NCI-H146 (cell line): ENCODE data around the gene FBXO5.
A peak's percentile ranks its signal among the peaks of the same experiment; 100 is the strongest.
"Not testable (repeated sequence)": the region's sequence is repeated elsewhere in the genome, so short reads cannot be mapped to it uniquely, and the experiment has no call there.

Experiments
- DNase-seq: peaks from one replicate; lab custom pipeline; 2025; lab: John Stamatoyannopoulos, UW

The FBXO5 gene

GRCh38 chr6:152982904-152983636, at the start of gene FBXO5:
TSS of gene FBXO5 (minus strand) at chr6:152983041. CDS start at chr6:152982959, 82 bp downstream.
- peak; percentile 100 for DNase-seq

DNA sequence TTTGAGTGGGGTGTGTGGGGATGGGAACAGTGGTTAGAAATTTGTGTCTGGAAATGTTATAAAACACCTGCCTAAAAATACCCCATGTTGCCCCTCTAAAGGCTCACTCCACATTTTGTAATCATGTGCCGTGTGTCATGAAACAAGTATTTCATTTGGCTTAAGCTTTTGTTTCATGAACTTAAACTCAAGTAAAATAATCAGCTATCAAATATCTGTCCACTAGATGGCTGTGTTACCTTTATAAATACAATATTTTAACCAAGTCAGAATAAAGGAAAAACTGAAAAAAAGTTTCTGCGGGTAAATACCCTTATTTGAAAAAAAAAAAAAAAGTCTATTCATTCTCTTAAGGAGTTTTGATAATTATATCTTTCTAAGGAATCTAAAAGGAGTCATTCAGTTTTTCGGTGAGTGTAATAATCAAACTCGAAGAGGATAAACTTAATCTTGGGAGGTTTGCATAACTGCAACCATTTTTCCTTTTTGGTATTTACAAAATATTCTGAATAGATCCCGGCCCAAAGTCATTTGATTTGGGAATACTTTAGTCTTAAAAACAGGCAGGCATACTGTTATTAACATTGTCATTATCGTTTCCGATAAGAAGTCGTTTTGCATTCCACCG, 49.5 kb upstream of the FBXO5 start:
- peak; percentile 51 for DNase-seq

DNA sequence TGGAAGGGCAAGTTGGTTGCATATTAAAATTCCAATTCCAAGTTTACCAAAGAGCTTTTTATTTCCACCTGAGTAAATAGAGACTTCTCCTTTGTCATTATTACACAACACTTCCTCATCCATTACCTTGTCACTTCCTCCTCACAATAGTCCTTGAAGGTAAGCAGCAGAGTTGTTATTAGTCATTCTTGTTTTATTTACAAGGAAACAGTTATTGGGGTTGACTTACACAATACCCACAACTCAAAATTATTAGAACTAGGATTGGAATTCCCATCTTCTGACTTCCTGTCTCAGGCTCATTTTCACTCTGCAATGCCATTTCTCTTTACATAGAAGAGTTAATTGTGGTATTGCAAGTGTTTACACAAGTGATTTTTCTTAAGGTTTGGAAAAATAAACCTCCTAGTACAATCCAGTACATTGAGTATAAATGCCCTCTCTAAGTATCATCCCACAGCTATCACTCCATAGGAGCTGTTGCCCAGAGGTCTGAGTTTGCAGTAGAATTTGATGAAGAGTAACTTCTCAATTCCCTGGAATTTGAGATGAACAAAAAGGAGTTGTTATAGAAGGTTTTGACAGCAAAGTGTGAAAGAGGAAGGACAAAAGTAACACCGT, 48.6 kb upstream of the FBXO5 start:
- no peak for DNase-seq

DNA sequence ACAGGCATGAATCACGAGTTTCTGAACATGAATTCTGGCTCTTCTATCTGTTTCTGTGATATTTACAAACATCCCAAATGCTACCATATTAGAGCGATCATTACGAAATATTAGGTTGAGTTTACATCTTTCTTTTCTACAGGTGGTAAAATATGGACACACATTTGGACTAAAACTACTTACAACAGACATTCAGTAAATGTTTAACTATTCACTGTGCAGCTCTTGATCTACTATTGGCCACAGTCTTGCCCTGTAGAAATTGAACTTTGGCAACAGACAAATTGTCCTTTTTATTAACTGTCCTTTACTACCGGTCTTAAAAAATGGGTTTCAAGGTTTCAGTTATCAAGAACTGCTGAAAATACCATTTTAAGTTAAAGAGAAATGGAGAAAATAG, 46.1 kb upstream of the FBXO5 start:
- DNase-seq: no peak

- DNase-seq: no peak
Measured at GRCh38 chr6:153028286-153028685, 45.4 kb upstream of the FBXO5 start.

DNA sequence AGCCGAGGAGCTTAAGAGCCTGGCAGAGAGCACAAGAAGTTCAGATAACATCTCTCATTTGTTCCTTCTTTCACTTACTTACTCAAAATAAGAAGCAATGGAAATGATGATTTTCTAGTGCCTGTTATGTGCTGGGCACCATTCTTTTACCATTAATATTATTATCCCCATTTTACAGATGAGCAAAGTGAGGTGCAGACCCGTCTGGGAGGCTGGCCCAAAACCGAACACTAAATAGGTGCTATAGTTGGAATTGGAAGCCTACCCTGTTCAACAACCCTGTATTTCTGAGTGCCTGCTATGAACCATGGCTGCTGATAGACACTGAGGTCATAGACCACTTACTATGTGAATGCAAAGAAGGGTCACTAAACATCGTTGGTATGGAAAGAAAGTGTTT, 44.6 kb upstream of the FBXO5 start:
- DNase-seq: no peak

GRCh38 chr6:153024709-153025017, 41.8 kb upstream of the FBXO5 start:
- no peak for DNase-seq

DNA sequence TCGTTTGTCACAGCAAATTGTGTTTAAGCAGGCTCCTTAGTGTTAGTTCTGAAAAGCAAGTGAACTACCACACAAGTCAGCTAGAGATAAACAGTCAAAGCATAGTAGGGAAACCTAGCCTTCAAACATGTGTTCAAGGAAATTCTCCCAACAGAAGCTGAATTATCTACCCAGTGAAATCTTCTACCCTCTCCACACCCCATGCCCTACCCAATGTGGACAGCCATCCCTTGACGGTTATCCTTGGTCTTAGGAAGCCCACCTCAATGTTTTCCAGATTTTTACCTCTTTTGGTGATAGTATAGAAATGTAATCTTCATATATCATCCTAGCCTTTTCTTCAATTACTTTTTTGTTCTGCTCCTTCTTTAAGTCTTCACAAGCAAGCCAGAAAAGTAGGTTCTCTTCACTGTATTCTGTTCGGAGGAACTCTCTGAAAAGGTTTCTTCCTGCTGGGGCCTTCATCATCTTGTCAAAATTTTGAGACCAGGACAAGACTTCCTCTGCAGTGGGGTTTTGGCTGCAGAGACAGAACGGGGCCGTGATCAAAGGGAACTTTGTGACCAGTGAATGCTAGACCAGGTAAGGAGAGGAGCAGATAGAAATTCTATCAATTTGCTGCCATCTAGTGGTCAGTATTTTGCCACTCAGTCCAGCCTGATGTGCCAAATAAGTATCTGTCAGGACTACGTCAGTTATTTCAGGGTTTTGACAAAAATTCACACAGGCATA, 41.3 kb upstream of the FBXO5 start:
- DNase-seq: peak; percentile 69

- DNase-seq: no peak
Measured at GRCh38 chr6:153018355-153018754, 35.5 kb upstream of the FBXO5 start.

DNA sequence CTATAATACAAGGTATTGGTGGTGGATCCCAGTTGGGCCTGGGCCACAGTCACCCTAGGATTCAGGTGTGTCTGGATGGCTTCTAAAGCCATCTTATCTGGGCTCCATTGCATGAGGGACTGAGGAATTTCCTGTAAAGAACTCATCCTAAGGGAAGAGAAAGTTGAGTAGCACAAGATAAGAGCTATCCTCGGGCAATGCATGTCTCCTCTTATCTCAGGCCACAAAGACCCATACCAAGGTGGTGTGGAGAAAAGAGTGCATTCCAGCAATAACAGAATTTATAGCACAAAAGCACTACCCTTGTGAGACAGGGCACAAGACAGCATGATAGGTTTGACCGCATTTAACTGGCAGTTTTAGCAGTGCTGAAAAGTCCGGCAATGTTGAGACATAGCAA, 34.0 kb upstream of the FBXO5 start:
- DNase-seq: no peak

DNA sequence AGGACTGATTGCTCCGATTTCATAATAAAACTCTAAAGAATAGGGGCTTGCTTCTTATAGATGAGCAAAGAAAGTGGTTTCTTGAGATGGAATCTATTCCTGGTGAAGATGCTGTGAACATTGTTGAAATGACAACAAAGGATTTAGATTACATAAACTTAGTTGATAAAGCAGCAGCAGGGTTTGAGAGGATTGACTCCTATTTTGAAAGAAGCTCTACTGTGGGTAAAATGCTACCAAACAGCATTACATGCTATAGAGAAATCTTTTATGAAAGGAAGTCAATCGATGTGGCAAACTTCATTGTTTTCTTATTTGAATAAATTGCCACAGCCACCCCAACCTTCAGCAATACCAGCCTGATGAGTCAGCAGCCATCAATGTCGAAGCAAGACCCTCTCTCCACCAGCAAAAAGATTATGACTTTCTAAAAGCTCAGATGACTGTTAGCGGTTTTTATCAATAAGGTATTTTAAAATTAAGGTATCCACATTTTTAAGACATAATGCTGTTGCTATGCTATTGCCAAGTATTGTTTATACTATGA, 32.3 kb upstream of the FBXO5 start:
- DNase-seq: no peak

DNA sequence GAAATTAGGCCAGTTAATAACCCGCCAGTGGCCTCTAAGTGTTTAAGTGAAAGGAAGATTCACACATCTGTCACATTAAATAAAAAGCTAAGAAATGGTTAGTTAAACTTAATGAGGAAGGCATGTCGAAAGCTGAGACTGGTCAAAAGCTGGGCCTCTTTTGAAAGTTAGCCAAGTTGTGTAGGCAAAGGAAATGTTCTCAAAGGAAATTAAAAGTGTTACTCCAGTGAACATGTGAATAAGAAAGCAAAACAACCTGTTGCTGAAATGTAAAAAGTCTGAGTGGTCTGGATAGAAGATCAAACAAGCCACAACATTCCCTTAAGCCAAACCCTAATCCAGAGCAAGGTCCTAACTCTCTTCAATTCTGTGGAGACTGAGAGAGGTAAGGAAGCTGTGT, 30.6 kb upstream of the FBXO5 start:
- no peak for DNase-seq

GRCh38 chr6:153012856-153013255, 30.0 kb upstream of the FBXO5 start:
- no peak for DNase-seq

DNA sequence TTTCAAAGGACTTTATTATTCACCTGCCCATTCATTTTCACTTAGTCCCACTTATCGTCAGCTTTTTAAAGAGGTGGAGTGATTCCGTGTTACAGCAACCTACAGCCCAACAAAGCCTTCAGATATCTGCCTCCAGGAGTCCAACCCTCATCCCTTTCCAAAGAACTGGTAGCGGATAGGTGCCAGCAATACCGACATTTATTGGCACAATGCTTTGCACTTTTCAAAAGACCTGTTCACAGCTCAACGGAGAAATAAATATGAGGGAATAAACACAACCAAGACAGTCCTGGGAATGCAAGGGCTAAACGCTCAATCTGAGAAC, 20.5 kb upstream of the FBXO5 start:
- no peak for DNase-seq

DNA sequence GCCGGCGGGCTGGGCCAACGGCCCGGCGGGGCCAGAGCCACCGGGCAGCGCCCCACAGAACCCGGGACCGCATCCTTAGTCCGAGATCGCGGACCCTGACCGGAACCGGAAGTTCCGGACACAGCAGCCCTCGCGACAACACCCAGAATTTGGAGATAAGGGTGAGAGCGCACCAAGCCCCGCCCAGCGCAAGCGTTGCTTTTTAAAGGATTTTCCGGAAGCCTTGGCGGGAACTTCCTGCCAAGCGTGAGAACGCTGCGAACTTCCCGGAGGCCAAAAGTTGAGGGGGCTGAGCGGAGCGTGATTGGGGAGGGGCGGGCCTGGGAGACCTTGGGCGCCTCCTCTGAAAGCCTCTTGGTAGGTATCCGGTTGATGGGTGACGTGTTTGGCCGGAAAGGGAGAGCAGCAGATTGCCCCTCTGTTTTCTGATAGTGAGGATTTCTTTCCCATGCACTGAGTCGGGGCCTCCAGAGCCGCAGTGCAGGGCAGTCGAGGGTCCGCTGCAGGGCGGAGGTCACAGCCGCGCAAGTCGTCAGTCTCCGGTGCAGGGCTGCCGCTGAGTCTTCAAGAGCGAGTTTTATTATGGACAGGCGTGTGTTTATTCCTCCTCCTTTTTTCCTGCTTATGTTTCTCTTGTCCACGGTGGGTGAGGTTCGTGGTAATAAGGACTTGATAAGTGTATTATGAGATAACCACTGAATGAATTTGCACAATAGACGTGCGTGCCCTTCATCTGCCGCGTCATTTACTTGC, 19.9 kb upstream of the FBXO5 start, which contains the start of gene MTRF1L:
Gene MTRF1L, minus strand, starts transcription at position 97 of the 753 bp plus-strand sequence. Its CDS starts 24 bp downstream, at position 73.
- DNase-seq: peak; percentile 99

DNA sequence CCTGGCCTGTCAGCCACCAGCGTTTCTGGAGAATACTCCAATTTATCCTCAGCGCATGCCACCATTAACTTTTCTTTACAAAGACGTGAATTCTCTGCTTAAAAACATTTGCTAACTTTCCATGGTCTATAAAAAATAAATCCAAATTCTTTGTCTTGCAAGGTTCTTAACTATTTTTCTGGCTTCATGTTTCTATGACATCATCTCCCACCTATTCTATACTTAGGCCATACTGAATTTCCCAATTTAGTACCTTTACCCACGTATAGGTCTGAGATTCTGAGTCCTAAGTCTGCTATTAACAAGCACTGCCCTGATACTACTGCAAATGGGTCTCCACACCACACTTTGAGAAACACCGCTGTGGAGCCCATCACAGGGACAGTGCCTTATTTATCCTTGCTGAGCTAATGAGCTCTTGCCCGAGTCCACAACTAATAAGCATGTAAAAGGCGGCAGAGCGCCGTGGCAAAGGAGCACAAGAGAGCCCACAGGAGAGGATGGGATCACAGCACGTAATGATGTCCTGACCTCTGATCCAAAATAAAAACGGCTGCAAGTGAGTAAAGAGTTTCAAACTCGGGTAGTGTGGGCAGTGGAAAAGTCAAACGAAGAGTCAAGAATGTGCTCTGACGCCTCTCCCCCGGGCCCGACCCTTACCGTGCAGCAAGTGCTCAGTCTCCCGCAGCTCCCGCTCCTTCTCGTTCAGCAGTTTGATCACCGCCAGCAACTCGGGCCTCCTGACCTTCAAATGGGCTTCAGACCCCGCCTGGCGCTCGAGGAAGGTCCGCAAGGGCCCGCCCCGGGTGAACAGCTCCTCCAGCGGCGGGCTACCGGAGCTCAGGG, 19.1 kb upstream of the FBXO5 start:
- peak; percentile 53 for DNase-seq

- not testable (repeated sequence) for DNase-seq
Measured at GRCh38 chr6:153000790-153001189, 17.9 kb upstream of the FBXO5 start.

DNA sequence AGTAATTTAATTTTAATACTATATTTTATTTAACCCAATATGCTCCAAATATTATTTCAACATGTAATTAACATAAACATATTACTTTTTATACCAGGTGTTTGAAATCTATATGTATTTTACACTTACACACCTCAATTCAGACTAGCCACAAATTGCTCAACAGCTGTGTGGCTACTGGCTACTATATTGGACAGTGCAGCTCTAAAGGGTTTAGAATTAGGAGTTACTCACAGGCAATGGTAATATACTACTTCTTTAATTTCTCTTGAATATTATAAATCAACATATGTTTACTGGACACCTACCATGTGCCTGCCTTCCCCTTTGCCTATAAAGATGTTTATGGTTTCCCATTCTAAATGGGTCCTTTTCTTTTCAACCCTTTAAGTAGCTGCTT, 17.4 kb upstream of the FBXO5 start:
- DNase-seq: no peak

GRCh38 chr6:152999538-152999937, 16.7 kb upstream of the FBXO5 start:
- not testable (repeated sequence) for DNase-seq

DNA sequence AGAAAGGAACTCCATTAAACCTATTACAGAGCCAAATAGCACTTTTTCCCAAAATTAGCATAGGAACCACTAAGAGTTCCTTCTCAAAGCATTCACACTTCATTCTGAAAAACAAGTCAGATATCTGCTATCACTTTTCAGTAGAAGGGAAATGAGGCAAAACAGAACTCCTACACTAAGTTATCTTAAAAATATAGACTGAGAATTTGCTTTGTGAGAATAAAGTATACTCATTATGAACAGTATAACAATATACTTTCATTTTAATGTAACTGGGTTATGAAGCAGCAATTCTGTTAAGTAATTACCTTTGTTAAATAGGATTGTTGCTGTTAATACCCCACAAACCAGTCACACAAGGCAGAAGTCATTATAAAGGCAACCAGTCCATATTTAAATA, 11.0 kb upstream of the FBXO5 start:
- DNase-seq: no peak

GRCh38 chr6:152993431-152993830, 10.6 kb upstream of the FBXO5 start:
- DNase-seq: no peak
